Measurements from ENCODE around the gene HEG1.
A peak's percentile ranks its signal among the peaks of the same experiment; 100 is the strongest.

The HEG1 gene

GRCh38 chr3:124939661-124940060, 116.1 kb downstream of the HEG1 start:
- no peak for DNase-seq

- DNase-seq = no peak
Measured at GRCh38 chr3:124938896-124939295, 116.9 kb downstream of the HEG1 start.

- no peak for DNase-seq
Measured at GRCh38 chr3:124937049-124937448, 118.7 kb downstream of the HEG1 start.

DNA sequence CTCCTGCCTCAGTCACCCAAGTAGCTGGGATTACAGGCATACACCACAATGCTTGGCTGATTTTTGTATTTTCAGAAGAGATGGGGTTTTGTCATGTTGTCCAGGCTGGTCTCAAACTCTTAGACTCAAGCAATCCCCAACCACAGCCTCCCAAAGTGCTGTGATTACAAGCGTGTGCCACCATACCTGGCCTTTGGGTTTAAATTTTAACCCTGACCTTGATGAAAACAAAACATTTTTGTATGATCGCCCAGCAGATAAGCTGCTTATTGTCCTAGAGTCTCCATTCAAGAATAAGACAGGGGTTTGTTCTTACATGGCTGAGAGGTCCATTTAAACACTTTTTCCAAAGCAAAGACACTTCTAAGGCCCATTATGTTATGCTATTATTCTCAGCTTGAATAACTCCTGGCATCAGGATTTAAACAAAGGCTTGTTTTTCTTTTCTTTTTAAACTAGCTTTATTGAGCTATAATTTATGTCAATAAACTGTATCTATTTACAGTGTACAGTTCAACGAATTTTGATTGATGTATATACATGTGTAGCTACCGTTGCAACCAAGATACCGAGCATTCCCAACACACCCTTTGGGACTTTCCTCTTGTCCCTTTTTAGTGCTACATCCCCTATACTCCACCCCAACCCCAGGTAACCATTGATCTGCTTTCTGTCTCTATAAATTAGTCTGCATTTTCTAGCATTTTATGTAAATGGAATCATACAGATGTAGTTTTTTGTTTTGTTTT, 119.8 kb downstream of the HEG1 start:
- no peak for DNase-seq

GRCh38 chr3:124935264-124935663, 120.5 kb downstream of the HEG1 start:
- DNase-seq = no peak

GRCh38 chr3:124934577-124934976, 121.2 kb downstream of the HEG1 start, which contains the start of gene MUC13:
TSS of gene MUC13 (minus strand) at chr3:124934751. CDS start at chr3:124934712, 39 bp downstream.
- no peak for DNase-seq

DNA sequence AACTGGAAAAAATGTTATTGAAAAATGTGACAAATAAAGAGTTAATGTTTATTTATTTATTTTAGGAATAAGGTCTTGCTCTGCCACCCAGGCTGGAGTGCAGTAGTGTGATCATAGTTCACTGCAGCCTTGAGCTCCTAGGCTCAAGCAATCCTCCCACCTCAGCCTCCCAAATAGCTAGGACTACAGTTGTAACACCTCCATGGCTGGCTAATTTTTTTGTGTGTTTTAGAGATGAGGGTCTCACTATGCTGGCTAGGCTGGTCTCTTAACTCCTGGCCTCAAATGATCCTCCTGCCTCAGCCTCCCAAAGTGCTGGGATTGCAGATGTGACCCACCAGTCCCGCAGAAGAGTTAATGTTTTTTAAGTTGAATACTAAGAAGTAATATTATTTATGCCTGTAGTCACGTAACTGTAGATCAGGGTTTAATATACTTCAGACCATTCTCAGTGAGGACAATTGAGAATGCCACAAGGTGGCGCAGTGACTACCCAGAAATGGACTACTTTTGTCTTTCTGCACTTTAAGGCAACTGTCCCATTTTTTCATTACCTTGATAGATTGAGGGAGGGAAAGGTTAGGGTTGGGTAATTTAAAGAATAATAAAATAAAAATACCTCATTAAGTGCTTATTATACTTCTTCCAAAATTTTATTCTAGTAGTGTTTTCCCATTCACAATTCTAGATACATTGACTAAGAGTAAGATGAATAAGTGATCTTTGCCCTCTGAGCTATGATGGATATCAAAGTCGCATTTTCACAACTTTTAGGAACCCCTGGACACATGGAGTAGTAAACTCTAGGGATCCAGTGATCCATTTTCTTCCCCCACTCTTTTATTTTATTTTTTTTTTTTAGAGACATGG, 127.2 kb downstream of the HEG1 start:
- DNase-seq = peak; percentile 38 to 61

- DNase-seq = no peak
Measured at GRCh38 chr3:124927574-124928045, 128.2 kb downstream of the HEG1 start.

DNA sequence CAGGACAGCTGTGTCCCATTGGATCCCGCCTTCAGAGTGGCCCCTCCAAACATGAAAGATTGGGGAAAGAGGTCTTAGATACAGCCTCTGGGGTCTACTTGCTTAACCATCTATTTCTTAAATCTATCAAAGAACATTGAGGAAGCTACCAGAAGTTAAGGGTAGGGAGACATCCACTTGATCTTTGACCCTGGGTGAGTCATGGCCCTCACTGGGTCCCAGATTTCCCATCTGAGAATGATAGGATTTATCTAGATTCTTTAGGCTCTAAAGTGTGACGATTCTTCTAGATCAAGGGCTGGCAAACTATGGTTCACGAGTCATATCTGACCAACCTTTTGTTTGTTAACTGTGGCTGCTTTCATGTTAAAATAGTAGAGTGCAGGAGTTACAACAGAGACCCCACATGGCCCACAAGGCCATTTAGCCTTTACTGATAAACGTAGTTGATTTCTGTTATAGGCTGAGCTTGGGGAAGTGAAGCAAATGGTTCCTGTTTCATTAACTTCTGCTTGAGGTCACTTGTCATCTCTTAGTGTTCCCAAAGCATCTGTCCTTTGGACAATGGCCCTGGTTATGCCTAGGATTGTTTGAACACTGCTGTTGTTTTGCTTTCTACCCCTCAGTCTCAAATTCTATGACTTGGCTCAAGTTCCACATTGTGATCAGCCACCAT, 129.2 kb downstream of the HEG1 start:
- DNase-seq = no peak

GRCh38 chr3:124924741-124925140, 131.1 kb downstream of the HEG1 start:
- no peak for DNase-seq

- no peak for DNase-seq
Measured at GRCh38 chr3:124923833-124924232, 132.0 kb downstream of the HEG1 start.

DNA sequence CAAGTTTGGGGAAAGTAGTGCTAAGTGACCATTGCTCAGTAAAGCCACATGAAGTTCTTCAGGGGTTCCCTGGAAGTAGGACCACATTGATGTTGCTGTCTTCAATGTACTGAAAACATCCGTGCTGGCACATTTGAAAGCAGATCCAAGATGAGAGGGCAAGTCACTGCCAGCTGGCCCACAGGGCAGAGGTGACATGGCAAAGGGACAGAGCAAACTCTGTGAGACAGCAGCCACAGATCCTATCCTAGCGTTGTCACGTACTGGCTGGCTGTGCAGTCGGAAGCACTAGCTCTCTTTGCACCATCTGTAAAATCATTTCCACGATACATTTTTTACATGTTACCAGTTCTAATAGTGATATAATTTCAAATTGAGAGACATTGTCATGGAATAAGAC, 135.1 kb downstream of the HEG1 start:
- DNase-seq = no peak

DNA sequence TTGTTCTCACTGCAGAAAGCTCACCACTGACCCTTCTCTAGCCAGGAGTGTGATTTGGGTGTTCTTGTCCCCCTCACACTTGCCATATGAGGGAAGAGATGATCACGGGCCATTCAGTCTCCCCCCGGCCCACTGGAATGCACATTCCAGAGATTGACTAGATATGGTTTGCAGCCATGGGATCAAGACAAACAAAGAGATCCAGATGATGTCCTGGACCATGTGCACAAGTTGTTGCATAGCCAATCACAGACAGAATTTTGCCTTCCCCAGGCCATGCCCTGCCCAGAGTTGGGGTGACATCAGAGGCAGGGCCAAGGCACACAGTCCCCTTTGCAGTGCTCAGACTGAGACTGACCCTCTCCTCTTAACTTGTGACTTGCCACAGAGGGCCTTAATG, 136.0 kb downstream of the HEG1 start:
- DNase-seq = no peak

DNA sequence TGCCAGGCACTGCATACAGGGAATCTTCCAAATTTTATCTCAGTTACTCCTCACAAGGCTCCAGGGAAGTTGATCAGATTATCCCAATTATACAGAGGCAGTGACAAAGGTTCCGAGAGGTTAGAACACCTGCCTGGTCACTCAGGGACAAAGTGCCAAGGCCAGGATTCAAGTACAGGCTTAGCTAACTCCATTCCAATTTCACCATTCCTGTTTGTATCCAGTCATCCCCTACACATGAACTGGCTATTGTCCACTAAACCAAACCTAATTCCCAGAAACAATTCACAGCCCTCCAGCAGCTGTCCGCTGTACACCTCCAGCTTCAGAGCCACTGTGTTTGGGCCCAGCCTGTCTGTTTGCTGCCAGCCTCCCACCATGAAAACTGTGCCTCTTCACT, 137.3 kb downstream of the HEG1 start:
- no peak for DNase-seq

DNA sequence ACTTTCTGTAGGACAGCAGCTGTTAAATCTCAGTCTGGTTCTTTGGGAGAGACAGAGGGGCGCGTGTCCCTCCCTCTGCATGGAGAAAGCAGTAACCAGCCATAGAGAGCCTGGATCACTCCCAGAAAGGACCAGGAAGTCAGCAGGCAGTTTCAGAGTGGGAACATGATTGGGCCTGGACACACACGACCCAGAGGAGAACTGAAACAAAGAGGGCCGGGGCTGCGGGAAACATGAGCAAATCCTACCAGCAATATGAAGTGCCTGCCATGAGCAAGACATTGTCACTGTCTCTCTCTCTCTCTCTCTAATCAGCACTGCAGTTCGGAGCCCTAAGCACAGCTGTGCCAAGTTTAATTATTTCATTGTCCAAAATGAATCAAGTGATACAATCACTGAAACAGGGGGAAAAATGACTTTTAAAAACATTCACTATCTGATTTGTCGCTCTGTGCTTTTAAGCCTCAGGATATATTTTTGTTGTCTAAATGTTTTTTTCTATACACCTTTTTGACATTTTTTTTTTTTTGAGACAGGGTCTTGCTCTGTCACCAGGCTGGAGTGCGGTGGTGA, 138.9 kb downstream of the HEG1 start:
- no peak for DNase-seq

All from activated CD4-positive, alpha-beta T cell treated with anti-CD3 and anti-CD28 coated beads for 4 hours (primary cell).